Mesodermal cell (in vitro differentiated cells): Measurements from ENCODE around the gene ST6GALNAC1.

Source experiments
- H3K27ac ChIP-seq: 2 replicates; pipeline ENCODE4 v1.7.0; 2013; ENCODE audit warnings: mild to moderate bottlenecking, low read depth, low read length, moderate library complexity; ENCODE audit not compliant: severe bottlenecking
- H3K36me3 ChIP-seq: 2 replicates; pipeline ENCODE4 v1.7.1; 2013; ENCODE audit warnings: mild to moderate bottlenecking, low read length, moderate library complexity; ENCODE audit not compliant: control insufficient read depth, insufficient read depth
- H3K4me1 ChIP-seq: one replicate; pipeline ENCODE4 v1.7.1; 2013; ENCODE audit warnings: mild to moderate bottlenecking, low read length; ENCODE audit not compliant: insufficient read depth, control insufficient read depth, poor library complexity, severe bottlenecking
- H3K4me3 ChIP-seq: 2 replicates; pipeline ENCODE4 v1.7.0; 2013; ENCODE audit warnings: low read length, control low read depth, mild to moderate bottlenecking; ENCODE audit not compliant: insufficient read depth, poor library complexity, severe bottlenecking; ENCODE audit errors: extremely low read depth
- H3K9me3 ChIP-seq: 2 replicates; pipeline ENCODE4 v1.7.1; 2013; ENCODE audit warnings: mild to moderate bottlenecking, low read length, moderate library complexity; ENCODE audit not compliant: control insufficient read depth
- WGBS, 2 experiments: methylation state at CpG; one replicate each; pipeline ENCODE4 v1.1.5; 2013; ENCODE audit warnings: missing lambda C conversion rate in 2 of 2; ENCODE audit not compliant: insufficient coverage in 2 of 2; 5-methylcytosine and 5-hydroxymethylcytosine counted together

ST6GALNAC1 gene

DNA sequence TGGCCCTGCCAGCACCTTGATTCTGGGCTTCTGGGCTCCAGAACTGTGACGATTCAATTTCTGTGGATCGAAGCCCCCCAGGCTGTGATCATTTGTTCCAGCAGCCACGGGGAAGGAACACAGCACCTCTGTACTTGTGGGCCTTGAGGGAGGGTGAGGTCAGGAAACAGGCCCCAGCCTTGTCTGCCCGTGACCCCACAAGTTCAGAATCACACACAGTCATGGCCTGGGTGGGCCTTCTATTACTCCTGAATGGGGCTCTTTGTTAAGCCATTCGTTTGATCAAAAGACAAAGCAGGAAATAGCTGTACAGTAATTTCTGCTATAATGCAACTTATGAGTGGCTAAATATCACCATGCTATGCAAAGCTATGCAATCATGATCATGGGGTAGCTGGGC lies 68.0 kb downstream of the ST6GALNAC1 start:
- Histone ChIP-seq H3K36me3 (no peaks in the 10 kb centered on the region), H3K27ac (peak overlapping the region; percentile 36), H3K4me3 (no peak overlapping the region), H3K4me1 (no peaks in the 10 kb centered on the region), H3K9me3 (peaks cover 5% of the 10 kb centered on the region)
- WGBS, 2 experiments, result 86% methylated on average over 3 of the region's 5 CpGs; no CpG with 5 or more reads in 1 of the 2 experiments
